T follicular helper cell (primary cell): ENCODE data around the gene NAA60.
"Not testable (repeated sequence)": the region's sequence is repeated elsewhere in the genome, so short reads cannot be mapped to it uniquely, and the experiment has no call there.

Experiments
- DNase-seq: peaks from one replicate; pipeline ENCODE4 v3.0.0-alpha.2; 2020; ENCODE audit warnings: low read depth

The NAA60 gene

GRCh38 chr16:3461151-3461550 is 17.7 kb downstream of the NAA60 start:
- DNase-seq: no peak

- DNase-seq: no peak
These were observed 21.8 kb downstream of the NAA60 start for GRCh38 chr16:3465301-3465700.

DNA sequence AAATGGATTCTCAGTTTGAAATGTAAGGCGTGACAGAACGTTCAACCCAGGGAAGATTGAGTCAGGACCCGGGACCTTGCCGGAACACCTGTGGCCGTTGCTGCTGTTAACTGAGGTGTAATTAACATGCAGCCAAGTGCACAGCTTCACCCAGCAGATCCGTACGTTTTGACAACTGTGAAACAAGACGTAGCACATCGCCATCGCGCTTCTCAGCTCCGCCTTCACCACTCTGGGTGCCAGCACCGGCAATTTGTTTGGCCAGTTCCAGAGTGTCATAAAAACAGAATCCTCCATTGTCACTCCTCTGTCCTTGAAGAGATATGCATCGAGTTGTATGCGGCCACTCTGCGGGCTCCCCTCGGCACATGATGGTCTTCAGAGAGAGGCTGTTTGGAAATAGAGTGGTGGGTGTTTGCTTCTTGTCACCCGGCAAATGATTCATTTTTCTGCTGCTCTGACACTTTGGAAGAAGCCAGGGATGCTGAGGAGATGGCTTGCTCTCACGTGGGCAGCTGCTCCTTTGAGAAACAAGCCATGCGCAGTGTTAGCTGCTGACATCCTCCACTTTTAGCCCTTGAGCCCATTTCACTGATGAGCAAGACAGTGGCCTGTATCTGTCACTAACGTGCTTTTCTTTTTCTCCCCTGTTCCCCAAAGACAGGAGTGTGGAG is 22.6 kb downstream of the NAA60 start:
- DNase-seq: no peak

GRCh38 chr16:3467182-3467581 is 23.7 kb downstream of the NAA60 start:
- no peak for DNase-seq

DNA sequence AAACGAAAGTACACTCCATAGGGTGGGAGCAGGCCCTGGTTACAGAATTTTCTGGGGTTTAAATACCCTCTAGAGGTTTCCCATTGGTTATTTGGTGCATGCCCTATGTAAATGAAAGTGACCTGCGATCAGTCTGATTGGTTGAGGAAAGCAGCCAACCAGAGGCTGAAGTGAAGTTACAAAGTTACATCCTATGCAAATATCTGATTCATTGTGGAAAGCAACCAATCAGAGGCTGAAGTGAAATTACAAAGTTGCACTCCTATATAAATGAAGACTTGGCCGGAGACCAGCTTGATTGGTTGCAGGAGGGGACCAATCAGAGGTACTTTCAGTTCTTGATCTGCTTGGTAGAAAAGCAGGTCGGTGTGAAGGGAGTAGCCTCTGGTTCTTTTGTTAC is 24.4 kb downstream of the NAA60 start:
- DNase-seq: no peak

GRCh38 chr16:3468501-3468900 is 25.0 kb downstream of the NAA60 start:
- no peak for DNase-seq

GRCh38 chr16:3469736-3470135 is 26.3 kb downstream of the NAA60 start:
- DNase-seq: no peak

- DNase-seq: no peak
These were observed 27.2 kb downstream of the NAA60 start for GRCh38 chr16:3470723-3471122.

GRCh38 chr16:3471518-3472176 is 28.2 kb downstream of the NAA60 start:
- no peak for DNase-seq

- DNase-seq: no peak
These were observed 29.6 kb downstream of the NAA60 start for GRCh38 chr16:3472878-3473595.

- DNase-seq: not testable (repeated sequence)
These were observed 30.1 kb downstream of the NAA60 start for GRCh38 chr16:3473596-3473943.

DNA sequence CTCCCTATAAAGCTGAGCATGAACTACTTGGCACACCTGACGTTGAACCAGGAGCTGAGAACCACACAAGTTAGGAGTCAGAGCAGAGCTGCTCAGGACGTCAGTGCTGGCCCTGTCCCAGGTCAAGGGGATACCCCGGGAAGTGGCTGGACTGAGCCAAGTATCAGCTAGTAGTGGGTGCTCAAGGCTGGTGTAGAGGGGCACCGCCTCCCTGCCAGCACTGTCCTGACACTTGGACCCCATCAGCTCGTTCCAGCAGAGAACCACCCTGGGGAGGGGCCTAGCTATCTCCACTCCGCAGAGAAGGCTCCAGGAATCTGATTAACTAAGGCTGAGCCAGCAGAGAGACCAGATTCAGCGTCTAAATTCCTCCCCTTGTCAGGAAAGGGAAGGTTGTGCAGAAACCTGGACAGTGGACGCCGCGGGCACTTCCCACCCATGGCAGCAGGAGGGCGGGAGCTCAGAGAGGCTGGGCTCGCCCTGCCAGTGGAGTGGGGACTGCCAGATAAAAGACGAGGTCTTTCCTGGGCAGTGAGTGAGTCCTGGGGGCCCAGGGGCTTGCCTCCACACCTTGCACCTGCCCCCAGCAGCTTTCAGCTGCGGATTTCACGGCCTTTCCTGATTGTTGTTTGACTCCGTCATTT is 30.8 kb downstream of the NAA60 start:
- no peak for DNase-seq

- DNase-seq: not testable (repeated sequence)
These were observed 31.4 kb downstream of the NAA60 start for GRCh38 chr16:3474870-3475269.

DNA sequence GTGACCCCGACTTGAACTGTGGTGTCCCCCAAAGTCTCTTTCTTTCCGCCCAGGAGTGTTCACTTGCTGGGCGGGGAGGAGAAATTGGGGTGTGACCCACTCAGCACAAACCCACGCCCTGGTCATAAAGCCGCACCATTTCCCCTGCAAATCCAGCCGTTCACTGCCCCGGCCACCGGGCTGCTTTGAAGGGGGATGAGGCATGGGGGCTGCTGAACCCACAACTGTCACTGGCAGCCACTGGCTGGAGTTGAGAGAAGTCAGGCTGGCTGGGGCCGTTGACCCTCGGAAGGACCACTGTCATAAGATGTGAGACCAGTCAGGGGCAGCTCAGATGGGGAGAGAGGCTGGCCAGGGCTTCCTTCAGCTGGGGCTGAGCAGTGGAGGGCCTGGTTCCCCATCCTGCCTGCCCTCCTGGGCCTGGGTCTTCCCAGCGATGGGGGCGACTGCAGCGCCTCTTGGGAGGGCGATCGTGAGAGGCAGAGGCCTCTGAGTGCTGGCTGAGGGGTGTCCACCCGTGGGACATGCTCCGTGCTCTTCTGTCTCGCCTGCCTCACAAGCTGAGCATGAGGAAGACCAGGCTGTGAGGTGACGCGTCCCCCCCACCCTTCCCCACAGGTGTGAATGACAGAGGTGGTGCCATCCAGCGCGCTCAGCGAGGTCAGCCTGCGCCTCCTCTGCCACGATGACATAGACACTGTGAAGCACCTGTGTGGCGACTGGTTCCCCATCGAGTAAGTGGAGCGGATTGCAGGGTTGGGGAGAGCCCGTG is 32.3 kb downstream of the NAA60 start:
- no peak for DNase-seq

DNA sequence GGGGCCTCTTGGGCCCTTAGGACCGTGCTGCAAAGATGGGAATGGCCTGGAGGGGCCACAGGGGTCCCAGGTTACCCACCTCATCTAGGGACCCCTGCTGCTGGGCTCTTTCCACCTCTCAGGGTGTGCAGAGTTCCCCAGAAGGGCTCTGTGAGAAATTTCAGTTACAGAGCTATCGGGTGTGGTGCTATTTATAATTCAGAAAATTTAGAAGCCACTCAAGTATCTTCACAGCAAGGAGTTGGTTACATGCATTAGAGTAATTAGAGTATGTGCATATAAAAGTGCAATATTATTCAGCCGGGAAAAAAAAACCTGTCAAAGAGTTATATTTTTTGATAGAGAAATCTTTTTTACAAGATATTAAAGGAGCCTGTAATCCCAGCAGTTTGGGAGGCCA is 32.9 kb downstream of the NAA60 start:
- no peak for DNase-seq

DNA sequence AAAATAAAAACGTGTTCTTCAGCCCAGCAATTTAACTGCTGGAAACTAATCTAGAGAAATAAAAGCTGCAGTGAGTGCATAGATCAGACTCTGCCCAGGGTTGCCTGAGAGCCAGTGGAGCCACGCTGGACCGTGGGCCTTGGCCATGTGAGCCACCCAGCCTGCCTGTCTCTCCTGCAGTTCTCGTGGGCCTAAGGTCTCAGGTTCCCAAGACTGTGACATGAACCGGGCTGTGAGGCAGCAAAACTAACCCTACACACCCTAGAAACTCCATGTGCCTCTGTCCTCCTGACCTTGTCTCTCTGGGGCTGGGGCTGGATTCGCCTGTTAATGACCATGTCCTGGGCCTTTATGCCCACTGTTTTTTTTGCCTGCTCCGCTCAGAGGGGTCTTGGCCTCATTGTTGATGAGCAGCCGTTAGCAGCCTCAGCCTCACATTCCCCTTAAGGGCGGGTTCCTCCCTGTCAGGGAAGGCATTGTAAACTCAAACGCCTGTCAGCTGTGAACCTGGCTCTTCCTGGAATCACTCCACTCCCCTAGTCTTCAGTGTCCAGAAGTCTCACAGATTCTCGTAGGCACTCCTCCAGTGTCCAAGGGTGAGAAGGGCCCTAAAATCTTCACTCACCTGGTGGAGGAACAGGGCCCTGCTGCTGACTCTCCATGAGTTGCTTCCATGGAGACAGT is 34.9 kb downstream of the NAA60 start:
- no peak for DNase-seq

GRCh38 chr16:3479654-3480216 is 36.3 kb downstream of the NAA60 start:
- DNase-seq: no peak

GRCh38 chr16:3480901-3481695 is 37.6 kb downstream of the NAA60 start:
- DNase-seq: no peak

DNA sequence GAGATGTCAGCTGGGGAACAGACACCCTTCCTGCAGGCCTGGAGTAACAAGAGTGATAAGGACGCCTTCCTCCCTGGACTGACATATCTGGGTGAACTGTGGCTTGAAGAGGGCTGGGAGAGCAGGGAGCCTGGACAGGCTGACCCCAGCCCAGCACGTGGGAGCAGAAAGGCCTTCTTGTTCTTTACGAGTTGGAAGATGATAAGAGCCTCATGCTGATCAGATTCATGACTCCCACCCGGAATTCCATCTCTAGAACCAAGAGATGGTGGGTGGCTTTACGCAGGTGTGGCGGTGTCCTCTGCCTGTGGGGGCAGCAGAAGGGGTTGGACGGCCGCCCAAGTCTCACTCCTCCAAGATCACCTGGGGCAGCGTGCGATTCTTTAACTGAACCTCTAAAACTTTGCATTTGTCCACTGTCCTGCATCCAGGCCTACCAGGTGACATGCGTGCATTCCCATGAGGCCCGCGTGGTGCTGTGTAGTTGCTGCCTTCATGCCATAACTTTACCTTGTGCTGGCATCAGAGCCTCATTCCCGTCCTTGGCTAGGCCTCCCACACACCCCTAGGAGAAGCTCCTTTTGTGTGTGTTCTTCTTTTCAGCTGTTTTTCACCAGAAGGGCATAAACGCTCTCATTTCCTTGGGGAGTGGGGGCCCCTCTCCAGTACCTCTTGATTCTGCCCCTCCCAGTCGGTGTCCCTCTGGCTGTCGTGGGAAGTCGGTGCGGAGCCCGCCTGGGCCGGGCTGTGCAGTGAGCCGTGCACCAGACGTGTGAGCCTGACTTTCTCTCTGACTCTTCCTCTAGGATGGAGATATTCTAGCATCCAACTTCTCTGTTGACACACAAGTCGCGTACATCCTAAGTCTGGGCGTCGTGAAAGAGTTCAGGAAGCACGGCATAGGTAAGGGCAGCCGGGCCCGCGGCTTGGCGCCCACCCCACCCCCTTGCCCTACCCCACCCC is 38.5 kb downstream of the NAA60 start:
- no peak for DNase-seq
